HEK293 (cell line): Measurements from ENCODE around the gene NKG7.

Experiments
- CTCF ChIP-seq: fragments of 450-650 bp; formaldehyde crosslinking; IDR thresholded peaks from 2 replicates; pipeline ENCODE4 v1.5.1; 2016; ENCODE audit warnings: missing biosample characterization, missing genetic modification characterization
- ZNF24 ChIP-seq: fragments of 450-650 bp; formaldehyde crosslinking; IDR thresholded peaks from 2 replicates; pipeline ENCODE4 v1.5.1; 2016; ENCODE audit warnings: missing biosample characterization, missing genetic modification characterization
- ZNF311 ChIP-seq: fragments of 450-650 bp; formaldehyde crosslinking; IDR thresholded peaks from 2 replicates; pipeline ENCODE4 v1.5.1; 2017; ENCODE audit warnings: missing biosample characterization, missing genetic modification characterization, borderline replicate concordance
- ZNF529 ChIP-seq: fragments of 450-650 bp; formaldehyde crosslinking; IDR thresholded peaks from 2 replicates; pipeline ENCODE4 v1.5.1; 2017; ENCODE audit warnings: missing genetic modification characterization, missing biosample characterization; ENCODE audit not compliant: insufficient replicate concordance
- ZNF548 ChIP-seq: fragments of 450-650 bp; formaldehyde crosslinking; IDR thresholded peaks from 2 replicates; pipeline ENCODE4 v1.5.1; 2016; ENCODE audit warnings: missing biosample characterization, missing genetic modification characterization
- ZNF76 ChIP-seq: fragments of 450-650 bp; formaldehyde crosslinking; IDR thresholded peaks from 2 replicates; pipeline ENCODE4; 2016; ENCODE audit warnings: low read depth, missing biosample characterization, missing genetic modification characterization, borderline replicate concordance

- TF ChIP-seq CTCF (tag by site-specific recombination) (no peak), ZNF24 (tag by site-specific recombination) (no peak), ZNF529 (tag by site-specific recombination) (no peak), ZNF76 (tag by site-specific recombination) (no peak), ZNF311 (tag by site-specific recombination) (no peak), ZNF548 (no peak)
Observed at GRCh38 chr19:51341976-51342580, 30.4 kb downstream of the NKG7 start, which contains the start of gene VSIG10L.
